H1 (cell line): ENCODE results near the gene CADPS. TPM values are rescaled to one million over a fixed set of nuclear protein-coding genes. Genes with fewer than 3 reads are reported as not detected.

ENCODE experiments used
- CTCF ChIA-PET: fragments of 300-600 bp; sonication (Branson Sonifier 250); formaldehyde crosslinking; loops from one replicate; lab custom pipeline; 2021; ENCODE audit not compliant: partially characterized antibody; lab: Charles Lee
- POLR2A ChIA-PET: fragments of 300-600 bp; sonication (Branson Sonifier 250); formaldehyde crosslinking; loops from one replicate; lab custom pipeline; 2021; ENCODE audit warnings: inconsistent platforms; ENCODE audit not compliant: partially characterized antibody; lab: Charles Lee
- DNase-seq, 2 experiments: peaks; one replicate each; pipeline versions ENCODE4 v3.0.0 to v3.0.0-alpha.2; 2010 to 2022; ENCODE audit warnings: low spot score in 2 of 2, low read depth in 1 of 2, mixed read lengths in 1 of 2
- FAIRE-seq: peaks from 2 replicates; lab custom pipeline; 2011; peaks lifted over from hg19 to GRCh38; lab: Jason Lieb, UNC
- H2AFZ ChIP-seq: 2 replicates; pipeline ENCODE4 v1.8.1; 2012; ENCODE audit warnings: low read length, inconsistent platforms
- H2AK5ac ChIP-seq: 2 replicates; pipeline ENCODE4 v1.6.1; 2013; ENCODE audit warnings: low read depth, low read length
- H2BK120ac ChIP-seq: replicated peaks from 2 replicates; pipeline ENCODE3; 2013; ENCODE audit warnings: low read depth, low read length, inconsistent platforms
- H2BK12ac ChIP-seq: 2 replicates; pipeline ENCODE4 v1.6.1; 2013; ENCODE audit warnings: low read depth, low read length
- H2BK15ac ChIP-seq: 2 replicates; pipeline ENCODE4 v1.6.1; 2013; ENCODE audit warnings: low read length
- H2BK20ac ChIP-seq: 2 replicates; pipeline ENCODE4 v1.6.1; 2013; ENCODE audit warnings: low read length
- H2BK5ac ChIP-seq: 2 replicates; pipeline ENCODE4 v1.6.1; 2013; ENCODE audit warnings: low read depth, low read length
- H3K14ac ChIP-seq: 2 replicates; pipeline ENCODE4 v1.6.1; 2013; ENCODE audit warnings: inconsistent platforms; ENCODE audit not compliant: insufficient read length
- H3K18ac ChIP-seq: 2 replicates; pipeline ENCODE4 v1.6.1; 2013; ENCODE audit warnings: low read length; ENCODE audit errors: extremely low read depth
- H3K23ac ChIP-seq: 2 replicates; pipeline ENCODE4 v1.6.1; 2013; ENCODE audit warnings: inconsistent platforms; ENCODE audit not compliant: insufficient read length
- H3K23me2 ChIP-seq: 2 replicates; pipeline ENCODE4 v1.6.1; 2013; ENCODE audit warnings: low read depth, low read length
- H3K27ac ChIP-seq: 2 replicates; pipeline ENCODE4 v1.6.1; 2011; ENCODE audit warnings: low read depth, low read length, inconsistent platforms
- H3K27me3 ChIP-seq, 4 experiments: replicated peaks in 1 of 4; 1 replicate in 1 of 4; 2 replicates in 3 of 4; pipeline versions ENCODE4 v1.6.1 to v1.8.1; 2011 to 2013; ENCODE audit warnings: low read length in 3 of 4, mild to moderate bottlenecking in 3 of 4, inconsistent platforms in 2 of 4, mixed read lengths in 2 of 4, moderate library complexity in 1 of 4; ENCODE audit not compliant: control insufficient read depth in 3 of 4, insufficient read depth in 3 of 4; ENCODE audit errors: extremely low read depth in 1 of 4
- H3K36me3 ChIP-seq, 4 experiments: 2 replicates each; pipeline versions ENCODE4 v1.6.1 to v1.8.1; 2011 to 2013; ENCODE audit warnings: mild to moderate bottlenecking in 4 of 4, low read length in 3 of 4, moderate library complexity in 2 of 4, control low read depth in 1 of 4, inconsistent platforms in 1 of 4; ENCODE audit not compliant: insufficient read depth in 4 of 4, control insufficient read depth in 2 of 4
- H3K4ac ChIP-seq: replicated peaks from 2 replicates; pipeline ENCODE3; 2013; ENCODE audit warnings: low read length, low read depth, mixed read lengths, inconsistent platforms; ENCODE audit not compliant: insufficient read length
- H3K4me1 ChIP-seq, 4 experiments: replicated peaks in 1 of 4; 1 replicate in 1 of 4; 2 replicates in 3 of 4; pipeline versions ENCODE4 v1.6.1 to v1.8.1; 2011 to 2013; ENCODE audit warnings: low read length in 3 of 4, inconsistent platforms in 2 of 4, mixed read lengths in 1 of 4; ENCODE audit not compliant: insufficient read depth in 4 of 4, control insufficient read depth in 3 of 4
- H3K4me2 ChIP-seq, 2 experiments: 2 replicates each; pipeline versions ENCODE4 v1.6.1 to v1.8.1; 2011 to 2013; ENCODE audit warnings: low read depth in 2 of 2, low read length in 2 of 2, control low read depth in 1 of 2, inconsistent platforms in 1 of 2, mild to moderate bottlenecking in 1 of 2; ENCODE audit not compliant: insufficient read depth in 1 of 2
- H3K4me3 ChIP-seq, 4 experiments: fragments of 200-600, 300-600 bp in 1 of 4; sonication (generic), shearing (Covaris generic), sonication (Bioruptor Twin) in 1 of 4; 2 replicates each; pipeline versions ENCODE4 v1.5.1 to v1.8.1; 2011 to 2016; ENCODE audit warnings: low read length in 4 of 4, low read depth in 3 of 4, control low read depth in 2 of 4, inconsistent platforms in 2 of 4, mild to moderate bottlenecking in 2 of 4, mixed read lengths in 1 of 4, moderate library complexity in 1 of 4; ENCODE audit not compliant: insufficient read depth in 2 of 4; ENCODE audit errors: extremely low read depth in 1 of 4
- H3K56ac ChIP-seq: replicated peaks from 2 replicates; pipeline ENCODE3; 2013; ENCODE audit warnings: low read depth, mild to moderate bottlenecking, mixed read lengths, low read length, inconsistent platforms; ENCODE audit not compliant: insufficient read length
- H3K79me1 ChIP-seq: 2 replicates; pipeline ENCODE4 v1.6.1; 2013; ENCODE audit warnings: low read depth, low read length, control low read depth
- H3K79me2 ChIP-seq, 2 experiments: 2 replicates each; pipeline versions ENCODE4 v1.6.1 to v1.8.1; 2012 to 2013; ENCODE audit warnings: low read length in 2 of 2, mild to moderate bottlenecking in 2 of 2, inconsistent platforms in 1 of 2; ENCODE audit not compliant: insufficient read depth in 2 of 2, control insufficient read depth in 1 of 2
- H3K9ac ChIP-seq, 4 experiments: replicated peaks in 1 of 4; 1 replicate in 1 of 4; 2 replicates in 3 of 4; pipeline versions ENCODE4 v1.6.1 to v1.8.1; 2011 to 2013; ENCODE audit warnings: low read depth in 3 of 4, low read length in 3 of 4, control low read depth in 2 of 4, mild to moderate bottlenecking in 2 of 4, moderate library complexity in 2 of 4, inconsistent platforms in 1 of 4; ENCODE audit errors: extremely low read depth in 1 of 4
- H3K9me3 ChIP-seq, 2 experiments: 2 replicates each; pipeline versions ENCODE4 v1.6.1 to v1.8.1; 2012 to 2013; ENCODE audit warnings: mild to moderate bottlenecking in 2 of 2, moderate library complexity in 2 of 2, control low read depth in 1 of 2, inconsistent platforms in 1 of 2, low read depth in 1 of 2, low read length in 1 of 2, mixed read lengths in 1 of 2; ENCODE audit not compliant: insufficient read depth in 2 of 2
- H4K20me1 ChIP-seq, 2 experiments: replicated peaks in 1 of 2; 2 replicates each; pipeline versions ENCODE3 to v1.8.1; 2011 to 2013; ENCODE audit warnings: inconsistent platforms in 2 of 2, low read length in 2 of 2, mild to moderate bottlenecking in 1 of 2; ENCODE audit not compliant: insufficient read depth in 2 of 2, control insufficient read depth in 1 of 2
- H4K5ac ChIP-seq: 2 replicates; pipeline ENCODE4 v1.6.1; 2013; ENCODE audit warnings: low read length, low read depth, mixed read lengths, inconsistent platforms; ENCODE audit not compliant: insufficient read length
- H4K8ac ChIP-seq: 2 replicates; pipeline ENCODE4 v1.8.0; 2013; ENCODE audit warnings: mild to moderate bottlenecking, moderate library complexity, low read length, inconsistent platforms; ENCODE audit not compliant: insufficient read depth; ENCODE audit errors: extremely low read depth
- H4K91ac ChIP-seq: replicated peaks from 2 replicates; pipeline ENCODE3; 2013; ENCODE audit warnings: low read length, mixed read lengths, inconsistent platforms; ENCODE audit not compliant: insufficient read length
- RFX5 ChIP-seq: IDR thresholded peaks from 2 replicates; pipeline ENCODE4 v1.6.1; 2011; ENCODE audit warnings: low read depth, low read length, improper control_type of control experiment, borderline replicate concordance
- WGBS, 2 experiments: shearing (Covaris generic) in 1 of 2; methylation state at CpG; one replicate each; pipeline versions ENCODE4 v1.1.6 to v1.1.7; 2013 to 2015; ENCODE audit warnings: low lambda C conversion rate in 2 of 2, mixed read lengths in 2 of 2, inconsistent platforms in 1 of 2, low coverage in 1 of 2, missing lambda C conversion rate in 1 of 2; ENCODE audit not compliant: insufficient replicate concordance in 2 of 2, insufficient coverage in 1 of 2, insufficient read length in 1 of 2; ENCODE audit errors: extremely low coverage in 1 of 2, missing lambda C conversion rate in 1 of 2; 5-methylcytosine and 5-hydroxymethylcytosine counted together
- polyA plus RNA-seq, 7 experiments: library from polyadenylated mRNA; depleted of rRNA in 3 of 7; stranded (reverse) in 5 of 7; unstranded in 2 of 7; fragments of >200 nt in 5 of 7; fragments of 200-250 nt in 2 of 7; gene quantifications; 1 replicate in 5 of 7; 2 replicates in 1 of 7; 4 replicates in 1 of 7; pipeline versions ENCODE4 v1.2.1 to v1.2.3, GENCODE V29; 2011 to 2013; ENCODE audit warnings: missing spikeins in 2 of 7, mixed read lengths in 2 of 7
- total RNA-seq: library from RNA; stranded (reverse); fragmentation: NEBNext Ultra II Directional; extraction: Animal tissue kit (Norgen Biotek cat#: 25700); gene quantifications from 2 replicates; pipeline ENCODE4 v1.2.1, GENCODE V29; 2021

The CADPS gene
- total and polyA plus RNA-seq, 2 of the 8 experiments (the other 6 are each of a cell fraction or from before 2014, with no cell fraction given) = 7.1 to 10.2 TPM

DNA sequence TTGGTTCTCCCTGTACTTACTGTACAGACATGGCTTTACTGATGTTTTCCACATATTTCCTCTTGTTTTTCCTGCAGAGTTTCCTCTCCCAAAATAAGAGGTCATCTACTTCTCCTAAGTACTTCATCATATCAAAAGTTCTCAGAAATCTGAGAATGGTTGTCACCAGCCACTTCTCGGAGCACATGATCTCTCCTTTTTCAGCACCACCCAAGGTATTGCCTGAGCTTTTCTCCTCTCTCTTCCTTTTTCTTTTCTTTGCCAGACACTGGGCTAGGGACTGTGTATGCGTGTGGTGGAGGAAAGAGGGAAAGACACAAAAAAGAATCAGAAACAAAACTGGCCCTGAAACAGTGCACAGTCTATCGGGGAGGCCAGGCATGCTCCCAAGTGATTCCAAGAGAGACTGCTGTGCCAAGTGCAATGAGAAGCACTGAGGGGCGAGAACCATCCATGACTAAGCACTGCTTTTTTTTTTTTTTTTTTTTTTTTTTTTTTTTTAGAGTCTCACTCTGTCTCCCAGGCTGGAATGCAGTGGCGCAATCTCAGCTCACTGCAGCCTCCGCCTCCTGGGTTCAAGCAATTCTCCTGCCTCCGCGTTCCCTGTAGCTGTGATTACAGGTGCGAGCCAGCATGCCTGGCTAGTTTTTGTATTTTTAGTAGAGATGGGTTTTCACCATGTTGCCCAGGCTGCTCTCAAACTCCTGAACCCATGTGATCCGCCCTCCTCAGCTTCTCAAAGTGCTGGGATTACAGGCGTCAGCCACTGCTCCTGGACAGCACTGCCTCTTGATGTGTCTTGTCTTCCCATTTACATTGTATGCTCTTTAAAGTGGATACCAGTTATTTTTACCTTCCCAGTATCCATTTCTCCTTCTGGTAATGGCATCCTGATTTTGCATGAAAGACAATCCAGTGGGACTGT lies 307.9 kb downstream of the CADPS start:
- H2BK12ac ChIP-seq = no peak overlapping the region
- H3K9me3 ChIP-seq = no peaks in the 10 kb centered on the region
- H4K20me1 ChIP-seq = no peaks in the 10 kb centered on the region
- no peaks in the 10 kb centered on the region for H3K79me1 ChIP-seq
- H3K4me2 ChIP-seq = no peak overlapping the region
- H3K14ac ChIP-seq = no peak overlapping the region
- H3K9ac ChIP-seq = no peak overlapping the region
- H3K23me2 ChIP-seq = no peaks in the 10 kb centered on the region
- no peak overlapping the region for H2BK20ac ChIP-seq
- no peak overlapping the region for H4K8ac ChIP-seq
- no peaks in the 10 kb centered on the region; a peak in 2 of 7 replicates for H3K27me3 ChIP-seq
- no peak overlapping the region for H2BK5ac ChIP-seq
- no peak overlapping the region for H3K27ac ChIP-seq
- WGBS, 2 experiments = 73% methylated on average over 10 of the region's 11 CpGs; no CpG with 5 or more reads in 1 of the 2 experiments
- H3K4ac ChIP-seq = no peak overlapping the region
- ChIA-PET CTCF (interaction anchor here (0.7 to 0.9 kb wide), 2 partner anchors 72 to 231 kb away, joined by 3 read pairs; no protein-coding TSS in a partner anchor), POLR2A (interaction anchor here (0.6 kb wide), 1 partner anchor 28 kb away, joined by 3 read pairs; no protein-coding TSS in a partner anchor)
- no peak overlapping the region for H3K23ac ChIP-seq
- no peak overlapping the region for H4K91ac ChIP-seq
- FAIRE-seq (no peak), DNase-seq (no peak)
- H3K18ac ChIP-seq = no peak overlapping the region
- no peaks in the 10 kb centered on the region for H3K4me1 ChIP-seq
- H2AFZ ChIP-seq = no peak overlapping the region
- no peak overlapping the region for H4K5ac ChIP-seq
- H2BK120ac ChIP-seq = no peak overlapping the region
- no peaks in the 10 kb centered on the region for H3K36me3 ChIP-seq
- H2BK15ac ChIP-seq = no peak overlapping the region
- no peak overlapping the region for H3K56ac ChIP-seq
- no peak overlapping the region for H3K4me3 ChIP-seq
- no peak overlapping the region for H2AK5ac ChIP-seq
- H3K79me2 ChIP-seq = no peaks in the 10 kb centered on the region
- no peak for TF ChIP-seq RFX5
